HG02571 (cell line): Measurements from ENCODE around the gene TMEM236.

Experiments used
- ATAC-seq: cut with Tn5 transposase; IDR thresholded peaks from one replicate; pipeline ENCODE4 v1.9.1; 2021; ENCODE audit warnings: mild to moderate bottlenecking, moderate library complexity; ENCODE audit not compliant: unreplicated experiment

Gene TMEM236

DNA sequence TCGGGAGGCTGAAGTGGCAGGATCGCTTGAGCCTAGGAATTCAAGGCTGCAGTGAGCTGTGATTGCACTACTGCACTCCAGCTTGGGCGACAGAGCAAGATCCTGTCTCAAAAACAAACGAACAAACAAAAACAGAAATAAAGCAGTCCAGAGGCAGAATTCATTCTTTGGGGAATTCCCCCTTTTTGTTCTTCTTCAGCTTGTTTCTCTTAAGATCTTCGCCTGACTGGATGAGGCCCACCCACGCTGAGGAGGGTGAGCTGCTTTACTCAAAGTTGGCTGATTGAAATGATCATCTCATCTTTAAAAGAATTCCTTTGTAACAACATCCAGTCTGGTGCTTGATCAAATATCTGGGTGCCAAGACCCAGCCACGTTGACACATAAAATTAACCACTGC, 67.8 kb downstream of the TMEM236 start:
- ATAC-seq = no peak

DNA sequence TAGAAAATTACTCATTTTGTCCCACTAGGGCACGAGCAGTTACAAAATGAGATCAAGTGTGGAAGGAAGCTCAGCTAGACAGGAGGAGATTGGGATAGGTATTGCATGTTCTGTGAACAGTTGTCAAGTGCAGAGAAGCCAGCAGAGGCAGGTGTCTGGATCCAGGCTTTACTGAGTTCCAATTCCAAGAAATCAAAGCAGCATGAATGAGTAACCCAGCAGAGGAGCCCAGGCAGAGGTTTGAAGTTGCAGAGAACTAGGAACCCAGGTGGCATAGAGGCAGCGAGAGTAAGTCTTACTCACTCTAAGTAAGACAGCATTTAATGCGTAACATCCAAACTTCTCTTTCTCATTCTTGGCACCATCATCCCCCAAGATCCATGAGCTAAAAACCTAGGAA, 68.9 kb downstream of the TMEM236 start:
- ATAC-seq = no peak

DNA sequence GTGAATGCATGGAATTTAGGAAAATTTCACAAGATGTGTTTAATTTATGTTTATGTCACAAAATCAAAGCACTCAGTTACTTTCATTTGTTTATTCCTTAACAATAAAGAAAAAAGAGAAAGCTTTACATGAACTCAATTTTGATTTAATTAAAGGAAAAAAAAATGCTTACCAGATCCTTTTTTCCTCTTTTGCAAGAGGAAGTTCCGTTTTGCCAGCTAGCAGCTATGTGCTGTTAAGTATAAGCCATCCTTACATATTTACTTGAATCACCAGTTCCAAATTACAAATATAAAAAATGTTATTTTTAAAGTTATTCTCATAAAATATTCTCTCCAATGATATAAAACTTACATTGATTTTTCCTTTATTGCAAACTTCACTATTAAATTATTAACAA, 69.9 kb downstream of the TMEM236 start:
- no peak for ATAC-seq

DNA sequence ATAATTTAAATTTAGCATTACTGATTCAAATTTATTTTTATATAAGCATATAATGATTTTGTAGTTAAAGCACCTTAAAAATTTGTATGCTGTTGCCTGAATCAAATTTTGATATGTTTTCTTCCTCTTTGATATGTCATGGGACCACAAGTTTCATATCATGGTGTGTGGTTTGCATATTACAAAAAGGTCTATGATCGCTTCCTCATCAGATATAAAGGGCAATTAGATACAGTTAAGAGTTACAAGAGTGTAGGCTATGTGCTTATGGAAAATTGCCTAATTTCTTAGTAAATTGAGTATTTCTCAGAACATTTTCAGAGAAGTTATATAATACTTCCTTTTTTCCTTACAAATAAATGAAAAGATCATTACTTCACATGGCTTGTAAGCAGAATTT, 79.3 kb downstream of the TMEM236 start:
- no peak for ATAC-seq

DNA sequence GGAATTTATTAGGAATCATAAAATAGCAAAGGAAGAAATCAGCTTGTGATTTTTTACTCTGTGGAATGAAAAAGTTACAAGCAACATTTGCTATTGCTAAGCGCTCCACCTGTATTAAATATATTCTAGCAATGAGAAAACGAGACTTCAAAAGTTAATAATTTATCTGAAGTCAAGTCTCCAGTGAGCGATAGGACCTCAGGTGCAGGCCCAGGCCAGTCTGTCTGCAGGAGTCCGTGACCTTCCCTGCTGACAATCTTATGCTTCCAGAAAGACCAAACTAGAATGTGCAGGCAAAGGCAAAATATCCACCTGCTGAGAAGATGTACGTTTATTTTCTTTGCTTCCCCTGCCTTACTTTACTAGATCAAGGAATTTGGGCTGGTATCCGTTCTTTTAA, 79.9 kb downstream of the TMEM236 start:
- ATAC-seq = no peak

DNA sequence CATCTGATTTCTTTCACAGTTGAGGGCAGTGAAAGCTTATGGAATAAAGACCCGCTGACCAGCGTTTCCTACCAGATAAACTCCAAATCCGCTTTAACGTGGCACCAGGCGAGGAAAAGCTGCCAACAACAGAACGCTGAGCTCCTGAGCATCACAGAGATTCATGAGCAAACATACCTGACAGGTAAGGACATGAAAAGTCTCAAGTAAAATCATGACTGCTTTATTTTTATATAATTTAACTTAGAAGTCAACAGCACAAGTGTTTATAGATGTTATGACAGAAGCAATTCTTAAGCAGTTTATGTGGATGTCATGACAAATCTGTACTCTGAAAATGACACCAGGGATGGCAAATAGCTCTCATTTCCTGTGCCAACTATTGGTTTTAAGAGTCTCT, 81.7 kb downstream of the TMEM236 start:
- ATAC-seq = no peak

DNA sequence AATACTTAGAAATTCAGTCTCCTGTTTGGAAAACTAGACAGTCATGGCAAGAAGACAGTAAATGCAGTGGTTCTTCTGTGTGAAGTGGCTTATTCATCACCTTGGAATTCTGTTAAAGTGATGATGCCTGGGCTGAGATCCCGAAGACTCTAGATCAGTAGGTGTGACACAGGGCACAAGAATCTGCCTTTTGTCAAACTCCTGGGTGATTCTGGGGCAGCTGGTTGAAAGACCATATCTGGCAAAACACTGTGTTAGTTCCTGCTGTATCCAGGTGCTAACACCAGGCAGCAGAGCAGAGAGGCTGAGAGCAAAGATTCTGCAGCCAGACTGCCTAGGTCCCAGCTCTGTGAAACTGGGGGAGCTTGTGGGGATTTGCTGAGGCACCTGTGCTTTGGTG, 83.7 kb downstream of the TMEM236 start:
- ATAC-seq = no peak

DNA sequence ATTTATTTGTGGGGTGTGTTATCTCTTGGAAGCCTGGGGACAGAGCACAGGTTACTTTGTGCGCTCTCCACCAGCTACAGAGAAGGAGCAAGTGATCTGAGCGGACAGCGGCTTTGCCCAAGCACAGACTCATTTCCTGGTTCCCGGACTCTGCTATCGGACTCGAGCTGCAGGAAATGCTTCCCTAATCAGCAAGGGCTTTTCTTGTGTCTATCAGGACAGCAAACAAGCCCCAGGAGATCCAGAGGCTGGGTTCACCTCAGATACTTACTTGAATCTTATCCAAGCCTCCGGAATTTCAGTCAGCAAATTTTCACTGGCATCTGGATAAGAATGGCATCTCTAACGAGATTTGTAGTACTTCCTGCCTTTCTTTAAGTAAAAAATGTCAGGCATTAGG, 84.9 kb downstream of the TMEM236 start:
- ATAC-seq = no peak

DNA sequence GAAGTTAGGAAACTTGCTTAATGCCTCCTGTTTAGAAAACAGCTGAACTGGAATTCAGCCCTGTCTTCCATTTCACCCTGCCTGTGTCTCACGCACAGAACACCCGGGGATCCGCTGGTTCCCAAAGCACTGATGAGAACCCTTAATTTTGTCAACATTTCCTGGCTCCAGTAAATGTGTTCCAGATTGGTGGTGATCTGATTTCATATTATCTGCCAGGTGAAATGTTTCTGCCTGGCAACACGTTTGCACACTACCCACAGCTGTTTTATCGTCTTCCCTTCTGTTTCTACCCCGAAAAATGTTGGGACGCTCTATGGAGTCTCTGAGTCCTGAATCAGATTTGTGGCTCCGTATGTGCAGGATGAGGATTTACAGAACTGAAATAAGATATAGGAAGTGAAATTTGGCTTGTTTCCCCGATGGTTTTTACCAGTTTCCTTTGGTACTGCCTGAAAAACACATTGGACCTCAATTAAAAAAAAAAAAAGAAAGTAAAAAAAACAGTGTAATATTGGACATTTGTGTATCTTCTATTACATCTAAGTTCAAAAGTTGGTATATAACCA, 86.2 kb downstream of the TMEM236 start:
- ATAC-seq = no peak

DNA sequence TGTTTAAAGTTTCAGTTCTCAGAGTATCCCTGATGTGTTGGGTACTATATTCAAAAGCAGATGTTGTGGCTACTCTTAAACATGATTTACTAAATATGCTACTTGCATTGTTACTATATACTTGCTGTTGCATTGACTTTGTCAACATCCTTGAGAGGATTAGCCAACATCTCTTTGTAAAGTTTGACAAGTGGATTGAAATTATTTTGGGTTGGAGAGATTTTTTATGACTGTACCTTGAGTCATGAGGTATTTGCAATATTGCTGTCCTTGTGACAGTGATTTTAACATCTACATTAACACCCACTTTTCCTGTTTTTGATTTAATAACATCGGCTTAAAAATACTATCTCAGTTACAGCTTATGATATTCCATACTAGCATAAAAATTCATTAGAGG, 89.0 kb downstream of the TMEM236 start:
- ATAC-seq = no peak

DNA sequence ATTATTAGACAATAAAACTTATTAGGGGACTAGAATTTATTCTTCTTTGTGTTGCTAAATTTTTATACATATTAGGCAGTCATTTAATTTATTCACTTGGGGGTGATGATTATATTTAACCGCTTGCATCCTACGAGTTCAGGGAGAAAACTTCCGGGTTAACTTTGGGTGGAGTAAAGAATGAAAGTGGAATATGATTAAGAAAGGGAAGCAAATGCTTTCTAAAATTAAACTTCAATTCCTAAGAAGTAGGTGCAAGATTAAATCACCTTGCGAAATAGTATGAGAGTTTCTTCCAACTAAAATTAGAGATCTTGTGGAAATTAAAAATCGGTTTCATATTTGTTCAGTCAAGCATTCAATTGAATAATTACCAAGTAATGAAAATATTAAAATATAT, 90.6 kb downstream of the TMEM236 start:
- ATAC-seq = no peak

DNA sequence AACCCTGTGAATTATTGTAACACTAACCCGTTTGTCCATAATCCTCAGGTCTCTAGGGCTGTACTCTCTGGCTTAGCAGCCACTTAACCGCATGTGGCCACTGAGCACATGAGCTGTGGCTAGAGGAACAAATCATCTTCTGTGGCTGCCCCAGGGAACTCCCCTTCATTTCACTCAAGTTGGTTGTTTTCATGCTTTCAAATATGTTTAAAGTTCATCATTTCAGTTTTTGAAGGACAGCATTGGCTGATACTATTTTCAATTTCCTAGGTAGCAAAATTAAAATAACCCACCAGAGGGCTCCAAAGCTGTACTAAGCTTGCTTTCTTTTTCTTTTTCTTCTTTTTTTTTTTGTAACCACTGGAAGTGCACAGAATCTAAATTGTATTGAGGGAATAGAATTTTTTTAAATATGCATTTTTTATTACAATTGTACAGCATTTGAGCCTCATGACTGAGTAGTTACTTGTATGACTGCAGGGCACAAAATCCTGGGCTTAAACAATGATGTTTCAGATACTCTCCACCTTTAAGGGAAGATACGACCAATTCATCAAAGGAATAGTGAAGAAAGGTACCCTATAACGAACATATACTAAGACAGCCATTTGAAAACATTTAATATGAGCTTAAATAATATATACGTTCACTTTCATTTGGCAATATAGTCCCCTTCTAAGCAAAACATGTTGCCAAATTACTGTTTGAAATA, 95.7 kb downstream of the TMEM236 start:
- ATAC-seq = no peak

DNA sequence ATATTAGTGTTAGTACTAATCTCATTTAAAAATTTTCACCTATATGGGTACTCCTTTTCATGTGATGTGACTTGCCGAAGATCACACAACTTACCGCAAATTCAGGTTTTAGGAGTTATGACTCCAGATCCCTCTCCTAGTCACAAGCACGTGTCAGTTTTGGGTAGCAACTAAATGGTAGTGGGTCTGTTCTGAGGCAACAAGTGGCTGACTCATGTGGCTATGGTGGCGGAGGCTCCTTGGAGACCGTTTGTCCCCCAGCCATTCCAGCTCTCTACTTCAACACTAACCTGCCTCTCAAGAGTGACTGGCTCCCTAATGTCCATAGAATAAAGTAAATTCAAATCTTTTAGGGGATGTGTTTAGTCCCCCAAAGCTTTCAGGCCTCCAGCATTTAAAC, 96.6 kb downstream of the TMEM236 start:
- ATAC-seq = no peak
